Measurements from ENCODE around the gene ABHD2. TPM values are rescaled to one million over a fixed set of nuclear protein-coding genes. Genes with fewer than 3 reads are reported as not detected.

Gene ABHD2
- total and polyA plus RNA-seq, 2 donors (not counting 3 experiments of a cell fraction or from before 2014, with no cell fraction given), result 14.0 to 62.2 TPM

DNA sequence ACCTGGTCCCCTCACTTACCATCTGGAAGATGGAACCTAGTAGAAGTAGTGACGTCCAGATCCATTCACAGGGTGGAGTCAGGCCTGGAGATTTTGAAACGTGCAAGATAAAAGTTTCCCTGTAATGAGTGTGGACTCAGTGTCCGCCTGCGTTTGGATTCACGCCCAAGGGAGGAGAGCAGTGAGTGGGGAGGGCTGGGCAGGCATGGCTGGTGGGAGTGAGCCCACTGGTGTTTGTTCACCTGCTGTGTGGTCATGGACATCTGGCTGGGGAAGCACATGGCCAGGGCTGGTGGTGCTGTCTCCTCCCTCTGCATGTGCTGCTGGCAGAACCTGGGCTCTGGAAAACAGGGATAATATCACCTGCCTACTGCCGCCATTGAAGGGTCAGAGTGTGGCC is 96.1 kb downstream of the ABHD2 start:
- no peak for DNase-seq (ENCODE audit: low read depth, low spot score)
- Histone ChIP-seq H3K4me3 (replicated peaks in 1 of 3; ENCODE audit: insufficient read depth in 1 of 3, low read depth in 1 of 3, low read length in 3 of 3) (no peak overlapping the region), H2AFZ (ENCODE audit: low read depth, low read length) (no peak overlapping the region), H3K4me1 (ENCODE audit: control insufficient read depth, extremely low read depth, insufficient read depth, low read length) (no peaks in the 10 kb centered on the region), H3K4me2 (ENCODE audit: insufficient read depth, low read length) (no peak overlapping the region), H3K9ac (replicated peaks; ENCODE audit: extremely low read depth, insufficient read depth, low read length) (no peak overlapping the region), H3K79me2 (ENCODE audit: control insufficient read depth, insufficient read depth, low read length) (no peaks in the 10 kb centered on the region), H3K27me3 (ENCODE audit: control insufficient read depth in 2 of 2, insufficient read depth in 2 of 2, low read length in 2 of 2) (no peaks in the 10 kb centered on the region), H4K20me1 (replicated peaks; ENCODE audit: control insufficient read depth, extremely low read depth, insufficient read depth, low read length) (no peaks in the 10 kb centered on the region), H3K9me1 (replicated peaks; ENCODE audit: control insufficient read depth, extremely low read depth, insufficient read depth, low read length) (no peaks in the 10 kb centered on the region), H3K9me3 (replicated peaks; ENCODE audit: control insufficient read depth, insufficient read depth, low read length) (no peaks in the 10 kb centered on the region), H3K36me3 (ENCODE audit: control insufficient read depth in 2 of 2, extremely low read depth in 1 of 2, insufficient read depth in 2 of 2, low read length in 2 of 2) (peaks cover 0 to 3% of the 10 kb centered on the region in 2 experiments), H3K27ac (ENCODE audit: insufficient read depth, low read depth, low read length) (no peak overlapping the region)
- FAIRE-seq, result no peak
- intact Hi-C loops (cut with micrococcal nuclease) (no loop called here), dilution Hi-C loops (cut with MboI; ENCODE audit: extremely low pct_ligation_motif_present, low sequenced_read_pairs) (no loop called here)
- ChIA-PET POLR2A (no interaction called here), CTCF (interaction anchor here (1.5 to 1.7 kb wide), 2 partner anchors 13 to 22 kb away, joined by 5 read pairs; no protein-coding TSS in a partner anchor)
- TF ChIP-seq, protein P1, sequence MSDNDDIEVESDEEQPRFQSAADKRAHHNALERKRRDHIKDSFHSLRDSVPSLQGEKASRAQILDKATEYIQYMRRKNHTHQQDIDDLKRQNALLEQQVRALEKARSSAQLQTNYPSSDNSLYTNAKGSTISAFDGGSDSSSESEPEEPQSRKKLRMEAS (IDR thresholded peaks at IDR 0.05; ENCODE audit: insufficient read depth, insufficient read length), result no peak
- no peak for TF ChIP-seq FOS (IDR thresholded peaks at IDR 0.05; ENCODE audit: borderline replicate concordance, insufficient read depth, low read length)
- no peak for TF ChIP-seq JUN (IDR thresholded peaks at IDR 0.05; ENCODE audit: borderline replicate concordance, insufficient read depth, insufficient read length, low read depth)
- TF ChIP-seq EZH2 (IDR thresholded peaks at IDR 0.05; ENCODE audit: borderline replicate concordance, low read depth, low read length, severe bottlenecking), result no peak
- no TSS peak for BruUV-seq (replicated peaks)

DNA sequence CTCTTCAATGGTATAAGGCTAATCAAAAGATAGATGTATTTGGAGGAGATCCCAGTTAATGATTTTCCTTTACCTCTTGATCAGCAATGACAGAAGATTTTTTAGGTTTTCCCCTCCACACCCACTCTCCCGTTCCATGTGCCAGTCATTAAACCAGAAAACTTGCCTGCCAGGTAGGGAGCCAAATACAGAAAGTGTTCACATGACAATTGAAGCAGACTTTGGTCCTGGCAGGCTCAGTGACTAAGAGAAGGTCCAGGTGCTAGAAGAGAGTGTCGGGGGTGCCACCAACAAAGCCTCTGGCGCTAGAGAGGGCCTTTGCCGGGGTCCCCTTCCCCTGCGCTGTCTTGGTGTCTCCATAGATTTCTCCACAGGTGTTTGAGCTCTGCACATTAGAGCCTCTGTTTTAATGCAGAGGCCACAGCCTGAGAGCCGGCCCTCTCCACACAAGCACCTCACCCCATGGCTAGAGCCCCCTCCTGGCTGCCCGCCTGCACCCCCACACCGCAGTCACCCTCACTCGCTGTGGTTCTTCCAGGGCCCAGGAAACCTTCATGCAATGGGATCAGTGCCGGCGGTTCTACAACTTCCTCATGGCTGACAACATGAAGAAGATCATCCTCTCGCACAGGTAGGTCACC is 96.8 kb downstream of the ABHD2 start:
- dilution Hi-C loops (cut with MboI; ENCODE audit: extremely low pct_ligation_motif_present, low sequenced_read_pairs), result no loop called here
- POLR2A ChIA-PET, result no interaction called here
- Histone ChIP-seq H3K4me2 (ENCODE audit: insufficient read depth, low read length) (no peak overlapping the region), H3K9me3 (replicated peaks; ENCODE audit: control insufficient read depth, insufficient read depth, low read length) (no peaks in the 10 kb centered on the region), H3K4me3 (replicated peaks in 1 of 3; ENCODE audit: insufficient read depth in 1 of 3, low read depth in 1 of 3, low read length in 3 of 3) (no peak overlapping the region), H2AFZ (ENCODE audit: low read depth, low read length) (no peak overlapping the region), H3K36me3 (ENCODE audit: control insufficient read depth in 2 of 2, extremely low read depth in 1 of 2, insufficient read depth in 2 of 2, low read length in 2 of 2) (peaks cover 0 to 5% of the 10 kb centered on the region in 2 experiments), H3K9ac (replicated peaks; ENCODE audit: extremely low read depth, insufficient read depth, low read length) (no peak overlapping the region), H3K27me3 (ENCODE audit: control insufficient read depth in 2 of 2, insufficient read depth in 2 of 2, low read length in 2 of 2) (no peaks in the 10 kb centered on the region), H3K4me1 (ENCODE audit: control insufficient read depth, extremely low read depth, insufficient read depth, low read length) (no peaks in the 10 kb centered on the region), H3K9me1 (replicated peaks; ENCODE audit: control insufficient read depth, extremely low read depth, insufficient read depth, low read length) (no peaks in the 10 kb centered on the region), H3K79me2 (ENCODE audit: control insufficient read depth, insufficient read depth, low read length) (no peaks in the 10 kb centered on the region), H3K27ac (ENCODE audit: insufficient read depth, low read depth, low read length) (no peak overlapping the region), H4K20me1 (replicated peaks; ENCODE audit: control insufficient read depth, extremely low read depth, insufficient read depth, low read length) (no peaks in the 10 kb centered on the region)
- CTCF ChIA-PET, result interaction anchor here (1.0 to 1.7 kb wide), 5 partner anchors 14 to 280 kb away, joined by 3 to 5 read pairs (median 3); no protein-coding TSS in a partner anchor
- no TSS peak for BruUV-seq (replicated peaks)
- no peak for FAIRE-seq
- TF ChIP-seq CTCF (IDR thresholded peaks at IDR 0.05; ENCODE audit: extremely low read depth in 1 of 2, insufficient read depth in 1 of 2, low read depth in 1 of 2, low read length in 2 of 2) (no peak), EZH2 (IDR thresholded peaks at IDR 0.05; ENCODE audit: borderline replicate concordance, low read depth, low read length, severe bottlenecking) (no peak), JUN (IDR thresholded peaks at IDR 0.05; ENCODE audit: borderline replicate concordance, insufficient read depth, insufficient read length, low read depth) (no peak), POLR2A (IDR thresholded peaks at IDR 0.05; ENCODE audit: low read depth, low read length) (no peak), GATA2 (IDR thresholded peaks at IDR 0.05; ENCODE audit: insufficient read depth, insufficient read length, low read depth, low read length) (no peak), POLR2AphosphoS5 (IDR thresholded peaks at IDR 0.05; ENCODE audit: insufficient read depth, low read depth, low read length) (no peak), MYC (IDR thresholded peaks at IDR 0.05; ENCODE audit: low read depth, low read length) (no peak), FOS (IDR thresholded peaks at IDR 0.05; ENCODE audit: borderline replicate concordance, insufficient read depth, low read length) (no peak)
- TF ChIP-seq, protein P1 (IDR thresholded peaks at IDR 0.05; ENCODE audit: insufficient read depth, insufficient read length), result no peak
- intact Hi-C loops (cut with micrococcal nuclease), result no loop called here
- DNase-seq (ENCODE audit: low read depth, low spot score), result no peak

Measured in endothelial cell of umbilical vein (primary cell).